Memory B cell (primary cell): ENCODE measurements around the gene AHNAK2.

ENCODE experiments used
- ATAC-seq: fragments of 150-1000 bp; cut with Tn5 transposase; 2 replicates; pipeline ENCODE4 v1.10.0; 2021; ENCODE audit warnings: low read depth, mild to moderate bottlenecking, moderate library complexity
- DNase-seq, 2 donors: peaks; one replicate each; pipeline ENCODE4 v3.0.0; 2022; ENCODE audit warnings: low spot score in 2 of 2
- H3K27ac Mint-ChIP-seq: one replicate; pipeline ENCODE4 v1.8.0; 2022; ENCODE audit warnings: mild to moderate bottlenecking, moderate library complexity, mixed read lengths
- H3K27me3 Mint-ChIP-seq: one replicate; pipeline ENCODE4 v1.8.0; 2022; ENCODE audit warnings: mixed read lengths
- H3K36me3 Mint-ChIP-seq: one replicate; pipeline ENCODE4 v1.8.0; 2022; ENCODE audit warnings: mild to moderate bottlenecking, mixed read lengths
- H3K4me1 Mint-ChIP-seq: one replicate; pipeline ENCODE4 v1.8.0; 2022; ENCODE audit warnings: mixed read lengths
- H3K4me3 Mint-ChIP-seq: one replicate; pipeline ENCODE4 v1.8.0; 2022; ENCODE audit warnings: mild to moderate bottlenecking, moderate library complexity, mixed read lengths
- H3K9me3 Mint-ChIP-seq: one replicate; pipeline ENCODE4 v1.8.0; 2022; ENCODE audit warnings: mixed read lengths

Gene AHNAK2

GRCh38 chr14:105005329-105005928, 27.3 kb upstream of the AHNAK2 start:
- DNase-seq, result no peak
- Mint-ChIP-seq H3K27me3 (no peaks in the 10 kb centered on the region), H3K4me1 (no peaks in the 10 kb centered on the region), H3K9me3 (no peaks in the 10 kb centered on the region), H3K27ac (no peak overlapping the region), H3K4me3 (no peak overlapping the region), H3K36me3 (no peaks in the 10 kb centered on the region)
- ATAC-seq, result no peak

- ATAC-seq (no peak), DNase-seq (no peak)
- Mint-ChIP-seq H3K4me1 (no peaks in the 10 kb centered on the region), H3K27me3 (no peaks in the 10 kb centered on the region), H3K36me3 (no peaks in the 10 kb centered on the region), H3K9me3 (no peaks in the 10 kb centered on the region), H3K4me3 (no peak overlapping the region), H3K27ac (no peak overlapping the region)
These were observed 21.2 kb upstream of the AHNAK2 start for GRCh38 chr14:104999361-104999760.

GRCh38 chr14:104998801-104999200, 20.6 kb upstream of the AHNAK2 start:
- Mint-ChIP-seq H3K4me1 (no peaks in the 10 kb centered on the region), H3K36me3 (no peaks in the 10 kb centered on the region), H3K27me3 (no peaks in the 10 kb centered on the region), H3K27ac (no peak overlapping the region), H3K9me3 (no peaks in the 10 kb centered on the region), H3K4me3 (no peak overlapping the region)
- no peak for ATAC-seq
- no peak for DNase-seq

- ATAC-seq, result no peak
- H3K27ac Mint-ChIP-seq, result no peak overlapping the region
- H3K4me3 Mint-ChIP-seq, result no peak overlapping the region
- no peaks in the 10 kb centered on the region for H3K9me3 Mint-ChIP-seq
- no peaks in the 10 kb centered on the region for H3K4me1 Mint-ChIP-seq
- H3K27me3 Mint-ChIP-seq, result no peaks in the 10 kb centered on the region
- no peak for DNase-seq
- H3K36me3 Mint-ChIP-seq, result no peaks in the 10 kb centered on the region
These were observed 18.3 kb upstream of the AHNAK2 start for GRCh38 chr14:104996483-104996882.

GRCh38 chr14:104996032-104996431, 17.9 kb upstream of the AHNAK2 start:
- no peaks in the 10 kb centered on the region for H3K4me1 Mint-ChIP-seq
- no peak overlapping the region for H3K4me3 Mint-ChIP-seq
- ATAC-seq (no peak), DNase-seq (no peak)
- no peaks in the 10 kb centered on the region for H3K9me3 Mint-ChIP-seq
- no peak overlapping the region for H3K27ac Mint-ChIP-seq
- H3K27me3 Mint-ChIP-seq, result no peaks in the 10 kb centered on the region
- no peaks in the 10 kb centered on the region for H3K36me3 Mint-ChIP-seq

- Mint-ChIP-seq H3K4me1 (no peaks in the 10 kb centered on the region), H3K27me3 (no peaks in the 10 kb centered on the region), H3K36me3 (no peaks in the 10 kb centered on the region), H3K27ac (no peak overlapping the region), H3K4me3 (no peak overlapping the region), H3K9me3 (no peaks in the 10 kb centered on the region)
- DNase-seq (no peak), ATAC-seq (no peak)
These were observed 16.8 kb upstream of the AHNAK2 start for GRCh38 chr14:104994978-104995377.

GRCh38 chr14:104993808-104994591, 15.8 kb upstream of the AHNAK2 start:
- Mint-ChIP-seq H3K4me1 (no peaks in the 10 kb centered on the region), H3K9me3 (no peaks in the 10 kb centered on the region), H3K27me3 (no peaks in the 10 kb centered on the region), H3K36me3 (no peaks in the 10 kb centered on the region), H3K27ac (no peak overlapping the region), H3K4me3 (no peak overlapping the region)
- DNase-seq, result no peak
- no peak for ATAC-seq

- Mint-ChIP-seq H3K4me3 (no peak overlapping the region), H3K27ac (no peak overlapping the region), H3K4me1 (no peaks in the 10 kb centered on the region), H3K27me3 (no peaks in the 10 kb centered on the region), H3K36me3 (no peaks in the 10 kb centered on the region), H3K9me3 (no peaks in the 10 kb centered on the region)
- ATAC-seq (no peak), DNase-seq (no peak)
These were observed 15.1 kb upstream of the AHNAK2 start for GRCh38 chr14:104993306-104993705.

GRCh38 chr14:104992501-104992900, 14.3 kb upstream of the AHNAK2 start:
- no peaks in the 10 kb centered on the region for H3K36me3 Mint-ChIP-seq
- H3K4me1 Mint-ChIP-seq, result no peaks in the 10 kb centered on the region
- no peak overlapping the region for H3K27ac Mint-ChIP-seq
- H3K27me3 Mint-ChIP-seq, result no peaks in the 10 kb centered on the region
- no peak overlapping the region for H3K4me3 Mint-ChIP-seq
- H3K9me3 Mint-ChIP-seq, result no peaks in the 10 kb centered on the region
- ATAC-seq (no peak), DNase-seq (no peak)

- H3K9me3 Mint-ChIP-seq, result no peaks in the 10 kb centered on the region
- DNase-seq, result no peak
- H3K27me3 Mint-ChIP-seq, result peaks cover 3% of the 10 kb centered on the region
- ATAC-seq, result no peak
- peaks cover 2% of the 10 kb centered on the region for H3K36me3 Mint-ChIP-seq
- H3K27ac Mint-ChIP-seq, result no peak overlapping the region
- no peak overlapping the region for H3K4me3 Mint-ChIP-seq
- H3K4me1 Mint-ChIP-seq, result peaks cover 3% of the 10 kb centered on the region
These were observed 13.7 kb upstream of the AHNAK2 start for GRCh38 chr14:104991896-104992230.

GRCh38 chr14:104989951-104990303, 11.8 kb upstream of the AHNAK2 start:
- no peak for DNase-seq
- Mint-ChIP-seq H3K27ac (no peak overlapping the region), H3K4me1 (peaks cover 7% of the 10 kb centered on the region), H3K27me3 (peaks cover 3% of the 10 kb centered on the region), H3K9me3 (no peaks in the 10 kb centered on the region), H3K36me3 (peaks cover 2% of the 10 kb centered on the region), H3K4me3 (no peak overlapping the region)
- ATAC-seq, result no peak

GRCh38 chr14:104989236-104989950, 11.2 kb upstream of the AHNAK2 start:
- DNase-seq (no peak), ATAC-seq (no peak)
- H3K9me3 Mint-ChIP-seq, result no peaks in the 10 kb centered on the region
- H3K4me1 Mint-ChIP-seq, result peaks cover 9% of the 10 kb centered on the region
- H3K4me3 Mint-ChIP-seq, result no peak overlapping the region
- peaks cover 3% of the 10 kb centered on the region for H3K27me3 Mint-ChIP-seq
- H3K36me3 Mint-ChIP-seq, result peaks cover 2% of the 10 kb centered on the region
- H3K27ac Mint-ChIP-seq, result no peak overlapping the region

GRCh38 chr14:104986487-104987164, 8.5 kb upstream of the AHNAK2 start:
- Mint-ChIP-seq H3K36me3 (peaks cover 2% of the 10 kb centered on the region), H3K9me3 (no peaks in the 10 kb centered on the region), H3K4me1 (peaks cover 10% of the 10 kb centered on the region), H3K4me3 (peak overlapping the region; percentile 77), H3K27ac (peak overlapping the region; percentile 63), H3K27me3 (peaks cover 3% of the 10 kb centered on the region)
- DNase-seq (peak in 1 of 2 donors; percentile 23), ATAC-seq (no peak)
